ENCODE data around the gene CCR5AS.
"Not testable (repeated sequence)": the region's sequence is repeated elsewhere in the genome, so short reads cannot be mapped to it uniquely, and the experiment has no call there.

CCR5AS gene

GRCh38 chr3:46427916-46428833, 21.3 kb upstream of the CCR5AS start:
- DNase-seq = no peak

- not testable (repeated sequence) for DNase-seq
Observed at GRCh38 chr3:46427404-46427803, 20.5 kb upstream of the CCR5AS start.

GRCh38 chr3:46426476-46426875, 19.6 kb upstream of the CCR5AS start:
- not testable (repeated sequence) for DNase-seq

- DNase-seq = no peak
Observed at GRCh38 chr3:46423588-46423987, 16.7 kb upstream of the CCR5AS start.

- DNase-seq = no peak
Observed at GRCh38 chr3:46422617-46423016, 15.8 kb upstream of the CCR5AS start.

GRCh38 chr3:46420931-46421330, 14.1 kb upstream of the CCR5AS start:
- DNase-seq = no peak

GRCh38 chr3:46419816-46420215, 12.9 kb upstream of the CCR5AS start:
- no peak for DNase-seq

- DNase-seq = no peak
Observed at GRCh38 chr3:46417841-46418611, 11.2 kb upstream of the CCR5AS start.

- no peak for DNase-seq
Observed at GRCh38 chr3:46416811-46417510, 10.1 kb upstream of the CCR5AS start.

GRCh38 chr3:46416125-46416810, 9.4 kb upstream of the CCR5AS start:
- DNase-seq = no peak

- no peak for DNase-seq
Observed at GRCh38 chr3:46414739-46415138, 7.9 kb upstream of the CCR5AS start.

- DNase-seq = no peak
Observed at GRCh38 chr3:46413951-46414350, 7.1 kb upstream of the CCR5AS start.

- DNase-seq = no peak
Observed at GRCh38 chr3:46412786-46413298, 6.0 kb upstream of the CCR5AS start.

- DNase-seq = no peak
Observed at GRCh38 chr3:46411271-46411670, 4.4 kb upstream of the CCR5AS start.

- DNase-seq = peak; percentile 60
Observed at GRCh38 chr3:46410669-46411068, 3.8 kb upstream of the CCR5AS start.

- no peak for DNase-seq
Observed at GRCh38 chr3:46409739-46410489, 3.0 kb upstream of the CCR5AS start.

GRCh38 chr3:46408853-46409252, 2.0 kb upstream of the CCR5AS start:
- no peak for DNase-seq

- no peak for DNase-seq
Observed at GRCh38 chr3:46407970-46408369, 1.1 kb upstream of the CCR5AS start.

GRCh38 chr3:46406443-46406787, 451 bp downstream of the CCR5AS start:
- DNase-seq = no peak

- no peak for DNase-seq
Observed at GRCh38 chr3:46405301-46406019, 1.4 kb downstream of the CCR5AS start.

- not testable (repeated sequence) for DNase-seq
Observed at GRCh38 chr3:46402902-46403301, 4.0 kb downstream of the CCR5AS start.
